NCI-H345 treated with DMSO at 0.1 percent for 48 hours (cell line): ENCODE results near the gene POLD1.
A peak's percentile ranks its signal among the peaks of the same experiment; 100 is the strongest.
"Not testable (repeated sequence)": the region's sequence is repeated elsewhere in the genome, so short reads cannot be mapped to it uniquely, and the experiment has no call there.

Experiments used
- DNase-seq: peaks from one replicate; lab custom pipeline; 2025; ENCODE audit not compliant: unreplicated experiment; lab: John Stamatoyannopoulos, UW

POLD1 gene

GRCh38 chr19:50433201-50434180 lies 49.3 kb downstream of the POLD1 start:
- no peak for DNase-seq

DNA sequence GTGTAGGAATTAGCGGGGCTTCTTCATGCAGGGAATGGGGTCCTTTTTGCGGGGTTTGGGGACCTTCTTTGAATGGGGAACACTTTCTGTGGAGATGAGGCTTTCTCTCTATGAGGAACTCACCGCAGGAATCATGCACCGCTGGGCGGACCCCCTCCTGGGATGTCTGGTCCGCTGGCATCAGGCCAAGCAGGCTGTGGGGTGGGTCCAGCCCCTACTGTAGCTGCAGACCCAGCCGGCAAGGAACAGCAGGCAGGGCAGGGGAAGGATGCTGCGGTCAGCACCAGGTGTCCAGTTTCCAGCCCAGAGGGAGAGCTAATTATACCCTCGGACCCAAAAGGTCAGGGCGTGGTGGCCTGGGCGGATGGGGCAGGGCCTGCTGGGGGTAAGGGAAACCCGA lies 50.4 kb downstream of the POLD1 start:
- peak; percentile 18 for DNase-seq

GRCh38 chr19:50435221-50435620 lies 51.1 kb downstream of the POLD1 start:
- DNase-seq = no peak

GRCh38 chr19:50435627-50436026 lies 51.5 kb downstream of the POLD1 start:
- no peak for DNase-seq

- no peak for DNase-seq
Observed at GRCh38 chr19:50437862-50438449, 53.8 kb downstream of the POLD1 start.

GRCh38 chr19:50439130-50439529 lies 55.0 kb downstream of the POLD1 start:
- DNase-seq = not testable (repeated sequence)

- DNase-seq = no peak
Observed at GRCh38 chr19:50444059-50444458, 59.9 kb downstream of the POLD1 start.

- DNase-seq = no peak
Observed at GRCh38 chr19:50447053-50447452, 62.9 kb downstream of the POLD1 start.

DNA sequence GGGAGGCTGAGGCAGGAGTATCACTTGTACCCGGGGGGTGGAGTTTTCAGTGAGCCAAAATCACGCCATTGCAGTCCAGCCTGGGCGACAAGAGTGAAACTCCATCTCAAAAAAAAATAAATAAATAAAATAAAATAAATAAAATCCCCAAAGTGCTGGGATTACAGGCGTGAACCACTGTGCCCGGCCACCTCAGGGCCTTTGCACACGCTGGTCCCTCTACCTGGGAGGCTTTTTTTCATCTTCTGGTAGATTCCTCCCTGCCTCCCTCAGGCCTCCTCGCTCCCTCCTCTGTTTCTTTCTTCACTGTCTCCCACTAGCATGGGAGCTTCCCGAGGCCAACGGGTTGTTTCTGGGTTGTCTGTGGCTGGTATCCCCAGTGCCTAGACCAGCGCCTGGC lies 63.6 kb downstream of the POLD1 start:
- DNase-seq = no peak

- no peak for DNase-seq
Observed at GRCh38 chr19:50449236-50449899, 65.2 kb downstream of the POLD1 start.

- no peak for DNase-seq
Observed at GRCh38 chr19:50450369-50451222, 66.4 kb downstream of the POLD1 start.

DNA sequence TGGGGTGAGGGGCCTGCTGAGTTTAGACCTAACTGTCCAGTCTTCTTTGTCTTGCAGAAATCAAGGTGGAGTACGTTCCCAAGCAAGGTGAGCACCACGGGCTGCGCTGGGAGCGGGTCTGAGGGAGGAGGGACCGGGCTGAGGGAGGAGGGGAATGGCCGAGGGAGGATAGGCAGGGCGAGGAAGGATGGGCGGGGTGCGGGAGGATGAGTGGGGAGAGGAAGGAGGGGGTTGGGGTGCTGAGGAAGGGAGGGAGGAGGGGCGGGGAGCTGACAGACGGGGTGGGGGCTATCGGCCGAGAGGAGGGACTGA lies 67.0 kb downstream of the POLD1 start:
- no peak for DNase-seq

GRCh38 chr19:50453243-50453642 lies 69.1 kb downstream of the POLD1 start:
- no peak for DNase-seq

- no peak for DNase-seq
Observed at GRCh38 chr19:50455992-50456391, 71.8 kb downstream of the POLD1 start.

- DNase-seq = no peak
Observed at GRCh38 chr19:50457300-50457699, 73.2 kb downstream of the POLD1 start.

GRCh38 chr19:50458396-50459066 lies 74.4 kb downstream of the POLD1 start:
- no peak for DNase-seq

GRCh38 chr19:50459067-50459456 lies 74.9 kb downstream of the POLD1 start:
- DNase-seq = no peak

DNA sequence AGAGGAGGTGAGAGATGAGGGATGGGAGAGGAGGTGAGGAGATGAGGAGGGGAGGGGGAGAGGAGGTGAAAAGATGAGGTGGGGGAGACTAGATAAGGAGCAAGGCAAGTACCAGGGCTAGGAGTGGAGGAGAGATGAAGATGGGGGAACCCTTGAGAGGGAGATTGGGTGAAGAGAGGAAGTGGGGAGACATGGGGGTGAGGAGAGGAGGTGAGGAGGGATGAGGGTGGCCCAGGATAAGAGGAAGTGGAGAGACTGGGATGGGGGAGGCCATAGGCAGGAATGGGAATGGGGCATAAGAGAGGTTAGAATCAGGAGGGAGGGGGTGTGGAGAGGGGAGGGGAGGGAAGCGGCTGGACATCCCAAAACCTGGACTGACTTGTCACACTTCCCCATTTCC lies 75.5 kb downstream of the POLD1 start:
- no peak for DNase-seq

- DNase-seq = no peak
Observed at GRCh38 chr19:50460161-50460765, 76.1 kb downstream of the POLD1 start.
